SK-N-MC (cell line): ENCODE measurements around the gene PABPC1L2B.
"Not testable (repeated sequence)": the region's sequence is repeated elsewhere in the genome, so short reads cannot be mapped to it uniquely, and the experiment has no call there.

Experiments
- EZH2 ChIP-seq: fragments of 200-600 bp; sonication (generic); IDR thresholded peaks from one replicate; pipeline ENCODE4 v1.6.1; 2017; ENCODE audit warnings: antibody characterized with exemption
- POLR2AphosphoS5 ChIP-seq: IDR thresholded peaks from 2 replicates; pipeline ENCODE4 v1.6.1; 2012; ENCODE audit warnings: mild to moderate bottlenecking, low read depth, low read length, borderline replicate concordance

DNA sequence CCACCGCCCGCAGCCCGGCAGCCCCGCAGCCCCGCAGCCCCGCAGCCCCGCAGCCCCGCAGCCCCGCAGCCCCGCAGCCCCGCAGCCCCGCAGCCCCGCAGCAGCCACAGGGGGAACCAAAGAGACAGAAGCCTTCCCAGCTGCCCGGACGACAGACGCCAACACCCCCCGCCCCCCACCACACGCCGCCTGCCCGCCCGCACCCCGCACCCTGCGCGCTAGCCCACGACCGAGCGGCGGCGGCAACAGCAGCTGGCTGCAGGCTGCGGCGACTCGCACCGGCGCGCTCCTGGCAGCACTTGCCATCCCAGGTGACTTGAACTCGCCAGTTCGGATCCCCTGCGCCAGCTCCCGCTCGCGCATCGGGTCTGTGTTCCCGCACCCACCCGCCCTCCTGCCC lies at the start of gene PABPC1L2B:
- TF ChIP-seq POLR2AphosphoS5, EZH2: not testable (repeated sequence)
